NCI-H128 (cell line): ENCODE measurements around the gene S100A4.

Experiments
- DNase-seq: peaks from one replicate; lab custom pipeline; 2025; ENCODE audit not compliant: unreplicated experiment; lab: John Stamatoyannopoulos, UW

The S100A4 gene

DNA sequence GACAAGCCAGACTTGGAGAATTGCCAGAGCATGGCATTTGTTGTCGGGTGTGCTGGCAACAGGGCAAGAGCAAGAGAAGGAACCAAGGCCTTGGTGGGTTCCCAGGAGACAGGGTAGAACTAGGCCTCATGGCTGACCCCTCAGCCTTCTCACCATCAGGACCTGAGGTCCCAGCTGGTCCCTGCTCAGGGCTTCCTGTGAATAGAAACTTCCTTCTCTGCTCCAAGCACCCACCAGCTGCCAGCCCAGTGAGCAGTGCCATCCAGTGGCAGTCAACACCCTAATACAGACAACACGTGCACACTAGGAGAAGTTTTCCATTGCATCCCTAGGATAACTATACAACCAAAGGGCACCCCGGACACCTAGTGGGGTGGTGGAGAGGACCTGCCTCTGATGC is 32.6 kb downstream of the S100A4 start:
- DNase-seq, result no peak

DNA sequence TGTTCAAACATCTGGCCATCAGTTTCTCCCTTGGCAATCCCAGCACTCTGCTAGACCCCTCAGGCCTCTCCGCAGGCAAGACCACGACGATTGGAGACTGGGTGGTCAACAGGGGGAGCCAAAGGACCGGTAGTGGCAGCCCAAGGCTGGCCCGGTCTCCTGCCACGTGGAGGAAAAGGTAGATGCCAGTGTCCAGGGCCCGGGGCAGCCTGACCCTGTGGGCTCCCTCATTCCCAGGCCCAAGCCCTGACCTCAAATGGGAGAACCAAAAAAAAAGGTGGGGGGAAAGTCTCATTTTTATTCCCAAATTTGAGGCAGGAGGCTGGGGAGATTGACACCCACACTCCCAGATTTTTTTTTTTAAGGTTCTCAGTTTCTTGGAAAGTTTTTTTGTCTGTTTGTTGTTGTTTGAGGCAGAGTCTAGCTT is 34.6 kb downstream of the S100A4 start:
- DNase-seq, result peak; percentile 66

DNA sequence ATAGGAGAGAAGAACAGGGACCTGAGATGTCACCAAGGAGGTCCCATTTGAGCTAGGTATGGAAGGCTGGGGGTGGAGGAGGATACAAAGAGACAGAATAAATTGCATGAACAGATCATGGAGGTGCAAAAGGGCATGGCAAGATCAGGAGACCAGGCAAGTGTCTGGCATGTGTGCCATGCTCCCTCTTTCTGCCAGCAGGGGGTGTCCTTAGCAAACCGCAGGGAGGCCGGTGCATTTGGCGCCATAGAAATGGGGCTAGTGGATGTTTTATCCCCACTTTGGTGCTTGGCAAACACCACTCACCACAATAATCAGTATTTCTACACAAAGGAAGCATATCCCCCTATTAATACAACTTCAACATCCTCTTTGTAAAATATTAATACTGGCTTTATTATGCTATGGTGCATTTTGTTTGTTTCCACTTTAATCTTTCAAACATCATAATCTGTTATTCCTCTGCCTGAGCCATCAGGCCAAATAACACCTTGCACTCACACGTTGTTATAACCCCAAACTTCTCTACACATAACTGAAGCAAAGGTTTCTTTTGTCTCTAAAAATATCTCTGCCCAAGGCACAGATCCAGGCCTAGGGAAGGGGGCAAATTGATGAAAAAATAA is 35.8 kb downstream of the S100A4 start:
- no peak for DNase-seq

DNA sequence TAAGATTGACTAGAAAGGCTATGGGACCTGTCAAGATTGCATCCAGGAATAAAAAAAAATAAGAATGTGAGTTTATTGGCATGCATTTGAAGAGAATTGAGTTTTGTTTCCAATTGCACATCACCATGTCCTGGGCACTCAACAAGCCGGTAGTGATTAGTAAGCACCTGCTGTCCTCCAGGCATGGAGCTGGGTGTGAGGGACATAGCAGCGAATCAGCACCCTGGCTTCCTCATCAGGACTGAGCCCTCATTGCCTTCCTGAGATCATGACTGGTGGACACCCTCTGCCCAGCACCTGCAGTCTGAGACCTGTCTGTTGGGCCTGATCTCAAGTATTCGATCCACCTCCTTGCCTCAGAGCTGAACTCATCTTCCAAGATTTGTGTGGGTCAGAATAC is 36.6 kb downstream of the S100A4 start:
- no peak for DNase-seq

DNA sequence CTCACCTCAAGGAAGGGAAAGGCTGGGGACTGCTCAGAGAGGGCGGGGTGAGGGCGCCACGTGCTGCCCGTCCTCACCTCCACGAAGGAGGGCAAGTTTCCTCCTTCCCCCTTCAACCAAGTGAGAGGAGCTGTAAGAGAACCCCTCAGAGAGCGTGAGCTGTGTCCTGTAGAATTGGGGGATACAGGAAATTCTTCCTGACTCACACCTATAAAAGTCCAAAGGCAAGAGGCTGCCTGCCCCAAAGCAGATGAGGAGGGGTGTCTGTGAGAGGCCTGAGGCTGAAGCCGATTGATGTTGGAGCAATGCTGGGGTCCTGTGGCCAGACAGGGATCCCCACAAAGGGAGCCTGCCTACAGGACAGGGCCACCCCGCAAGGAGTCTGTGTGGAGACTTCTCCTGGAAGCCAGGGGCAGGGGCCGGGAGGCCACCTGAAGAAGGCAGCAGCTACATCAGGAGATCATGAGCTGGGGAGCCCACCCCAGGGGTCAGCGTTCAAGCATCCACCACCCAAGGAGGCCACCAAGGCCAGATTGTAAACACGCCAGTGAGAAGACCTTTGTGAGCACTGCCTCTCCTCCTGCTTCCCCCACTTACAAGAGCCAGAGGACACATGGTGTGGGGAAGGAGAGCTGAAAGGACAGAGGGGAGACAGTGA is 37.6 kb downstream of the S100A4 start:
- no peak for DNase-seq

DNA sequence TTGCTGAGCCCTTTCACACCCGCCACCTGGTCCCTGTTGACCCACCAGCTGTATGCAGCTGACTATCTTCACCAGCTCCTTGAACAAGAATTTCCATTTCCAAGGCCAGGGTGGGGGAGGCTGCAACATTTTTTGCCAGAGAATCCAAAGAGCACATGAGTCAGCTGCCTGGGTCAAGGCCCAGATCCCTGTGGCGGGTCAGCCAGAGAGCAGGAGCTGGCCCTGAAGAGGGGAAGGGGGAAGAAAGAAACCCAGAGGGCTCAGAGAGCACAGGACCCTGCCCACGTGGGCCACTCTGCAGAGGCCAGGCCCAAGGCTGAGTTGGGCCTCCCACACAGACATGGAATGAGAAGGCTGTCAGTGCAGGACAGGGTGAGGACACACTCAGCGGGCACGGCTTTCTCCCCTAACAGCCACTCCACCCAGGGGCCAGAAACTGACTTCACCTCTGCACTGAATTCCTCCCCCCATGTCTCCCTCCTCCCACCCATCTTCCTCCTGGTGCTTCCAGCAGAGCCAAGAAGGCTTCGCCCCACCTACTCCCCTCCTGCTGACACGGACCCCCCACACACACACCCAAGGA is 38.7 kb downstream of the S100A4 start:
- no peak for DNase-seq

DNA sequence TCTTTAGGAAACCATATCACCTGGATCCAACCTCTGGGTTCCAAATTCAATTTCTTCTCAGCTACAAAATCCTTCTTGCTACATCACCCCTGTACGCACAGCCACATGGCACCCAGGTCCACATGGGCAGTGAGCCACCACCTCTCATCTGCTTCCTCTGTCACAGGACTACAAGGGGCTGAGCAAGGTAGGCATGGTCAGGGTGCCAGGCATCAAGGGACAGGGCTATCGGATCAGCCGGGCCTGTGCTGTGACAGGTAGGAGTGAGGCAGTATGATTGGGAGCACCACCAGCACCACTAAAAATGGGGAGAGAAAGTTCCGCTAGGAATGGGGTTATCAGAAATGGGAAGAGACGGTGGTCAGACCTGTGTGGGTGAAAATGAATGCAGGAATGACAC is 39.2 kb downstream of the S100A4 start:
- DNase-seq, result no peak

DNA sequence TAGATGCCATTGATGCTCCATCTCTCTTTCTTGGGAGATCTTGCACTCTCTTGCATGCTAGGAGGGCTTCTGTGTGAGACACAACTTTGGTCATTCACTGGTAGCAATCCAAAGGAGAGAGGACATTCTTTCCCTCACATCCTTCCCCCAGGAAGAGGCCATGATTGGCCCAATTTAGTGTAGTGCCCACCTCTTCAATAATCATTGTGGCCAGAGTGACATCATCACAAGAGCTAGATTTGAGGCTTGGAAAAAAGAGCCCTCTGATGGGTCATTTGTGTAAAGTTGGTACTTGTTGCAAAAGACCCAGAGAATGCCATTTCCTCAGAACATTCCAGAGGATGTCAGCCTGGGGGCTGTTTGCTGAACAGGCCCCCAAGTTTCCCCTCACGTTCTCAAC is 40.0 kb downstream of the S100A4 start:
- DNase-seq, result no peak

DNA sequence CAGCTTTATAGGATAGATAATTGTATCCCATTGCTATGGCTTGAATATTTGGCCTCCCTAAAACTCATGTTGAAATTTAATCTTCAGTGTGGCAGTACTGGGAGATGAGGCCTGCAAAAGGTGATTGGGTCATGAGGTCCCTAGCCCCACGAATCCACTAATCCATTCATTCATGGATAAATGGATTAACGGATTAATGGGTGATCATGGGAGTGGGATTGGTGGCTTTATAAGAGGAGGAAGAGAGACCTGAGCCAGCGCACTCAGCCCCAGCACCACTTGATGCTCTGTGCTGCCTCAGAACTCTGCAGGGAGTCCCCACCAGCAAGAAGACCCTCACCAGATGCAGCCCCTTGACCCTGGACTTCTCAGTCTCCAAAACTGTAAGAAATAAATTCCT is 41.8 kb downstream of the S100A4 start:
- no peak for DNase-seq

DNA sequence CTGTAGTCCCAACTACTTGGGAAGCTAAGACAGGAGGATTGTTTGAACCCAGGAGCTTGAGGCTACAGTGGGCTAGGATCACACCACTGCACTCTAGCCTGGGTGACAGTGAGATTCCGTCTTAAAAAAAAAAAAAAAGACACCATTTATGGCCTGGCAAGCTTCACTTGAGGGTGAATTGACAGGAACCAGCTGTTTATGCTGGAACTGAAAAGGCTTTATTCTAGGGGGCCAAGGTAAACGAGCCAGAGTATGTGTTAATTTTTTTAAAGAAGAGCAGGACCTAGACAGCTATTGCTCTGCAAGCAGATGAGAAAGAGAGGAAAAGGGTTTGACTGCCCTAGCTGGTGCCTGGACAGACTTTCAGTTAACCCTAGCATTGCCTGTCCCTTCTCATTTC is 46.9 kb downstream of the S100A4 start:
- no peak for DNase-seq

DNA sequence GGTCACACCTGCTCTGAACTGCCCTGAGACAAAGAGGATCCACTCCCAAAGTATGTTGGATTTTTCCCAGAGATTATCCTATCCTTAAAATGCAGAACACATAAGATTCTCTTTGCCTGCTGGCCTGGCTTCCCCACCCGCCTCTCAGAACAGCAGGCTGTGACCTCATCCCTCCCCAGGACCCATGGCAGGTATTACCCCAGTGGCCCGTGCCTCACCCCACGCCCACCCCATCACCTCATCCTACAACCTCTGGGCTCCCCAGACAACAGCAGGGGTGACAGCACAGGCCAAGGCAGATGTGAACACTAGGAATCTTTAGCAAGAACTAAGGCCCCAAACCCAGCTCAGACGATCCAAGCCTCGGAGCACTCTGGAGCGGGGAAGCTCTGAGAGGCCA is 50.1 kb downstream of the S100A4 start:
- DNase-seq, result no peak

DNA sequence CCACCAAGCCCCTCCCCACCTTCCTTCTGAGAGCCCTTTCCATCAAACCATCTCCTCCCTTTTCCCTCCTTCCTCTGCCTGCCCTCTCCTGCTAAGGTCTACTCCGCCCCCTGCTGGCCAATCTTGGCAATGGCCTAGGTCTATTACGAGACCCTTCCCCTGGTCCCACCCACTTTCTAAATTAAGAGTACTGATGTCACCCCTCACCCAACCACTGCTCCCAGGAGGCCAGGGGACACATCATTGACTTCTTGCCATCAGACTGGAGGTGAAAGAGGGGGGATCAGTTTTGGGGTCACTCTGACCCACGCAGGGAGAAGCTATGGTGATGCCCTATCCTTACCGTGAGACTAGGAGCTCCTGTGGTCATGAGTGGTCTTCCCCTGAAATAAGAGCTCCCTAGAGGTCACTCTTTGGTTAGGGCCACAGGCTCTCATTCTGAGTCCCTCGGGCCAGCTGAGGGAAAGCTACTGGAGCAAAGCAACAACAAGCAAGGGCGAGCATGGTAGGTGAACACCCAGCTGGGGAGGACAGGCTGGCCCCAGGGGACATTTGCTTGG is 50.5 kb downstream of the S100A4 start:
- DNase-seq, result peak; percentile 81
